Fibroblast of the aortic adventitia (primary cell): ENCODE data around the gene DAO. TPM values are rescaled to one million over a fixed set of nuclear protein-coding genes. Genes with fewer than 3 reads are reported as not detected.

Source experiments
- DNase-seq: peaks from one replicate; pipeline ENCODE4 v3.0.0-alpha.2; 2010; ENCODE audit warnings: low read depth
- H3K4me3 ChIP-seq: 2 replicates; pipeline ENCODE4 v1.5.1; 2011; ENCODE audit warnings: low read depth, mild to moderate bottlenecking, control low read depth, low read length, moderate library complexity
- total RNA-seq: library from RNA; depleted of rRNA; stranded (reverse); fragments of >200 nt; gene quantifications from 2 replicates; pipeline ENCODE4 v1.2.3, GENCODE V29; 2012; ENCODE audit warnings: low replicate concordance
- TF ChIP-seq, protein P1 (sequence below): IDR thresholded peaks from 2 replicates; pipeline ENCODE4 v1.5.1; 2011; ENCODE audit warnings: mild to moderate bottlenecking, low read length, control low read depth, inconsistent platforms; ENCODE audit not compliant: insufficient read depth

The DAO gene
- total RNA-seq, 1 donor, result not detected

DNA sequence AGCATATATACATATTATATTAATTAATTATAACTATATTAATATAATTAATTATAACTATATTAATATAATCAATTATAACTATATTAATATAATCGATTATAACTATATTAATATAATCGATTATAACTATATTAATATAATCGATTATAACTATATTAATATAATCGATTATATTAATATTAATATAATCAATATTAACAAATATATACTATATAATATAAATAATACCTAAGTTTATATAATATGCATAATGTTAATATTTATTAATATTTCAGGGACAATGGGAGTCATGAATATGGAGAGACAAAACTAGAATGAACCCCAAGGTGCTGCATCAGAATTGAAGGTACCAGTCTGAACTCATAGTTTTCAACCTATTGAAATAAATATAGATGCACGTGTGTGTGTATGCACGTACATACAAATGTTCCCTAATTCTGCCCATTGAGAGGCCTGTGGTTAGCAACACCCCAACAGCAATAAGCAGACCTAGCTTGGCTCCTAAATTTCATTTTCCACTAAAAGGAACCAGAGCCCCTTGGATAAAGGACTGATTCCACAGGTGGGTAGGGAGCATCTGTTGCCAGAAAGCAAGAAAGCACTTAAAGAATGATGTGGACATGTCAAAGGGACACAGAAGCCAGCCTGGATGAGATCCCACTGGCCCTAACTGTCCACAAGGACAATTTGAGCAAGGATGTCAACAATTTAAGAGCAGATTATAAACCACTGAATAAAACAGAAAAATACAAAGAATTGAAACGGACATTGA, 43.8 kb upstream of the DAO start:
- DNase-seq, result no peak
- TF ChIP-seq, protein P1, sequence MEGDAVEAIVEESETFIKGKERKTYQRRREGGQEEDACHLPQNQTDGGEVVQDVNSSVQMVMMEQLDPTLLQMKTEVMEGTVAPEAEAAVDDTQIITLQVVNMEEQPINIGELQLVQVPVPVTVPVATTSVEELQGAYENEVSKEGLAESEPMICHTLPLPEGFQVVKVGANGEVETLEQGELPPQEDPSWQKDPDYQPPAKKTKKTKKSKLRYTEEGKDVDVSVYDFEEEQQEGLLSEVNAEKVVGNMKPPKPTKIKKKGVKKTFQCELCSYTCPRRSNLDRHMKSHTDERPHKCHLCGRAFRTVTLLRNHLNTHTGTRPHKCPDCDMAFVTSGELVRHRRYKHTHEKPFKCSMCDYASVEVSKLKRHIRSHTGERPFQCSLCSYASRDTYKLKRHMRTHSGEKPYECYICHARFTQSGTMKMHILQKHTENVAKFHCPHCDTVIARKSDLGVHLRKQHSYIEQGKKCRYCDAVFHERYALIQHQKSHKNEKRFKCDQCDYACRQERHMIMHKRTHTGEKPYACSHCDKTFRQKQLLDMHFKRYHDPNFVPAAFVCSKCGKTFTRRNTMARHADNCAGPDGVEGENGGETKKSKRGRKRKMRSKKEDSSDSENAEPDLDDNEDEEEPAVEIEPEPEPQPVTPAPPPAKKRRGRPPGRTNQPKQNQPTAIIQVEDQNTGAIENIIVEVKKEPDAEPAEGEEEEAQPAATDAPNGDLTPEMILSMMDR, result no peak
- no peak overlapping the region for H3K4me3 ChIP-seq

DNA sequence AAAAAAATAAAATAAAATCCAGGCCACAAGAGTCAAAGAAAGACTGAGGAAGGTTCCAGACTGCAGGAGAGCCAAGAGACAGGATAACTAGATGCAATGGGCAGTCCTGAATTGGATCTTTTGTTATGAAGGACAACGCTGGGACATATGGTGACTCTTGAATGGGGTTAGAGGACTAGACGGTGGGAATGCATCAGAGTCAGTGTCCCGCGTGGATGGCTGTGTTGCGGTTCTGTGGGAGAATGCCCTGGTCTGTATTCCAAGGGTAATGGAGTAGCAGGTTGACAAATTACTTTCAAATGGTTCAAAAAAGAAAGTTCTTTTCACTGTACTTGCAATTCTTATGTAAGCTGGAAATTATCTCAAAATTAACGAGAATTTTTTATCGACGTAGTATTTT, 42.7 kb upstream of the DAO start:
- TF ChIP-seq, protein P1, result no peak
- no peak for DNase-seq
- no peak overlapping the region for H3K4me3 ChIP-seq

DNA sequence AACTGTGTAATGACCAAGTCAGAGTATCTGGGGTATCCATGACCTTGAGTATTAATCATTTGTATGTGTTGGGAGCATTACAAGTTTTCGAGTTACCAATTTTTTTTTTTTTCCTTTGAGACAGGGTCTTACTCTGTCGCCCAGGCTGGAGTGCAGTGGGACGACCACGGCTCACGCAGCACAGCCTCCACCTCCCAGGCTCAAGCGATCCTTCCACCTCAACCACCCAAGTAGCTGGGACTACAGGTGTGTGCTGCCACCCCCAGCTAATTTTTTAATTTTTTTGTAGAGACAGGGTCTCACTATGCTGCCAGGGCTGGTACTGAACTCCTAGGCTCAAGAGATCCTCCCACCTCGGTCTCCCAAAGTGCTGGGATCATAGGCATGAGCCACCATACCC, 42.2 kb upstream of the DAO start:
- DNase-seq, result no peak
- no peak overlapping the region for H3K4me3 ChIP-seq
- TF ChIP-seq, protein P1, result no peak

DNA sequence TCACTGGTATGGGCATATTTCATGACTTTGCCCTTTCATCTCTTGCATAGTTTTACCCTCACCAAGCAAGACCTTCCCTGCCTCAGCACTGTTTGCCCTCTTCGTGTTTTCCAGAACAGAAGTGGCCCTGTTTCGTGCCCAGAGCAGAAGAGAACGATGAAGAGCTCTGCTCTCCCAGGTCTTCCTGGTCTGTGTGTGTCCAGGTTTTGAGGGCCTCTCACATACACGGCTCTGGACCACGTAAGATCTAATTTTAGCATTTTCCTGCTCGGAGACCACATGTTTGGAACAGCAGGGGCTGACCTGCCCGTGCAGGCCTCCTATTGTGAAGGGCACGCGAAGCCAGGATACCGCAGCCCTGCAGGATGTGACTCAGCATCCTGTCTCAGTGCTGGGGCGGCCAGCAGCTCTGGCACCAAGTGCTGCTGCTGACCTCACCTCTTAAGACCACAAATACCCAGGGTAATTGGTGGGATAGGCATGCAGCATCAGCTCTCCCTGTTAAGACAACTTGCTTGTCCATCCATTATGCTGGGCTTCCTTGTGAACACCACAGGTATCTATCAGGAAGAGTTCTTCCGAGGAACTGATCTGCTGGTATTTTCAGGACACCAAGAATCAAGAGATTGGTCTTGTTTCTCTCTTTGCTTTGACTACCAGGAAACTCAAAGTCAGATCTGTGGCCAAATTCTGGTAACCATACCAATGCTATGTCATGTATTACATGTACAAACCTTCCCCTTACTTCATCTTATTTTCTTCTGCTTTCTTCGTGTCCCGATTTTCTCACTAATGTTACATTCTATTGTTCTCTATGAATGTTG, 41.5 kb upstream of the DAO start:
- DNase-seq, result peak; percentile 100
- TF ChIP-seq, protein P1, result no peak
- H3K4me3 ChIP-seq, result no peak overlapping the region

DNA sequence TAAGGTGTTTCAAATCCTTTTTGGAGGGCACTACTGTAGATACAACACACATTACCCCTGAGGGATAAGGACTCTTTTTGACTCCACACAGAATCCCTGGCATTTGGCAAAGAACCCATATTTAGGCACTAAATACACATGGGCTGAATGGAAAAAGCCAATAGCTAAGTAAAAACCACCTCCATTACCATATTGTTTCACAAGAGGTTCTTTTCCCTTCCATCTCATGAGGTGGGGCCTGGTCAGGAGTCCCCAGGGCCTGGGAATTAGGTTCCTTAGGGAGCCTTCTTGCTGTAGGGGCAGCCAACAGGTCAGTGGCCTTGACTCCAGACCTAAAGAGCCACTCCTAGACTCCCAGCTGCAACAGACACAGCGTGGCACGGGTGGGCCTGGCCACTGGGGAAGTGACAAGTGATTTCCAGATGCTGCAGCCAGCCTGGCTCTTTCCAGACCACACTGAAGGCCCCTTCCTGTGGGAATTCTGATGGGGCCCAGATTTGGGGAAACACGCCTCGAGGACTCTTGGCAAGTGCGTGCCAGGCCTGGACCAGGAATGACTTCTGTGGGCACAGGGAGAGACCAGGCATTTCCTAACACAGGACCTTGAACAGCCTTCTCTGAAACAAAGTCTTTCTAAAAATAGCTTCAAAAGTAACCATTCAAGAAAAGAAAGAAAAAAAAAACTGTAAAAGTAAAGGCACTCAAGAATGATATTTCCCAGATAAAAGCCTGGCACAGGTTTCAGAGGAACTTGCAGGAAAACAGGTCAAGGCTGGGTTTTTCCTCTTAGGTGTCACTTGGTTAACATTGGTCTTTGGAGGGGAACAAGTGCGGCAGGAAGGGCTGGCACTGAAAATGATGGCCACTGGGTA, 40.6 kb upstream of the DAO start:
- TF ChIP-seq, protein P1, result no peak
- H3K4me3 ChIP-seq, result no peak overlapping the region
- DNase-seq, result peak; percentile 94

DNA sequence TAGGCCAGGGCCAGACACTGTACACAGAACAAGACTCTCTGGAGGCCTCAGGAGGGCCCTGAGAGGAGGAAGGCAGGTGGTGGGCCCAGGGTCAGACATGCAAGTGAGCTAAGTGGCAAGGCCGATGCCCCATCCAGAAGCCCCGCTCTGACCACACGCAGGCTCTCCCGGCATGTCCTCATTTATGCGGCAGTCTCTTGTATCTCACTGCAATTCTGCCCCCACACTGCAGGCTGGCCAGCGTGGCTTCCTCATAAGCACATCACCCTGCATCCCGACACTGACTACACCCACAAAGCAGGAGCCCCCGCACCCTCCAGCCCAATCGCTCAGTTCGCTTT, 40.0 kb upstream of the DAO start:
- no peak for DNase-seq
- TF ChIP-seq, protein P1, result no peak
- no peak overlapping the region for H3K4me3 ChIP-seq
